ENCODE results near the gene PDSS1. TPM values are rescaled to one million over a fixed set of nuclear protein-coding genes. Genes with fewer than 3 reads are reported as not detected.

PDSS1 gene
- total and polyA plus RNA-seq, 11 donors: 1.8 to 13.5 (median 5.6) TPM

- intact Hi-C loops (cut with DNase I): loop anchor here in 2 of 10 donors (5.0 to 10.0 kb wide), 2 partner anchors 166 to 168 kb away; partner anchors contain the start of gene ABI1 (in 2 of the 2)
- ATAC-seq: peak in 2 of 4 donors; percentile 3 to 14
- Histone ChIP-seq H3K9me3 (no peaks in the 10 kb centered on the region), H3K27ac (peak overlapping the region; percentile 89 to 100 (median 96)), H3K4me1 (peaks cover 0 to 22% (median 9%) of the 10 kb centered on the region in 12 donors), H3K4me3 (peak overlapping the region; percentile 56 to 99 (median 91)), H3K27me3 (peaks cover 0 to 12% (median 4%) of the 10 kb centered on the region in 9 donors), H3K36me3 (no peaks in the 10 kb centered on the region)
- no peak for DNase-seq
- 24 to 30% (median 27%) methylated on average over 11 of the region's 11 CpGs for WGBS, 4 donors
- TF ChIP-seq POLR2A (IDR thresholded peaks at IDR 0.05) (no peak), CTCF (IDR thresholded peaks at IDR 0.05) (no peak)
These were observed 727 bp upstream of the PDSS1 start for GRCh38 chr10:26696786-26697162.

- WGBS, 4 donors: 1 to 3% (median 2%) methylated on average over 30 to 42 of the region's 42 CpGs
- Histone ChIP-seq H3K27ac (peak overlapping the region; percentile 89 to 100 (median 96)), H3K27me3 (peaks cover 0 to 4% (median 3%) of the 10 kb centered on the region in 9 donors), H3K4me1 (peaks cover 0 to 22% (median 9%) of the 10 kb centered on the region in 12 donors), H3K4me3 (peak overlapping the region; percentile 56 to 99 (median 91)), H3K36me3 (peaks cover 0 to 8% (median 0%) of the 10 kb centered on the region in 9 donors), H3K9me3 (no peaks in the 10 kb centered on the region)
- intact Hi-C loops (cut with DNase I): loop anchor here in 2 of 10 donors (5.0 to 10.0 kb wide), 2 partner anchors 164 to 167 kb away; partner anchors contain the start of gene ABI1 (in 2 of the 2)
- no peak for DNase-seq
- TF ChIP-seq POLR2A (IDR thresholded peaks at IDR 0.05) (no peak), CTCF (IDR thresholded peaks at IDR 0.05) (no peak)
- no peak for ATAC-seq
These were observed 564 bp downstream of the PDSS1 start for GRCh38 chr10:26697922-26698608.

GRCh38 chr10:26698909-26699308, 1.4 kb downstream of the PDSS1 start:
- H3K27ac ChIP-seq: no peak overlapping the region
- intact Hi-C loops (cut with DNase I): loop anchor here in 2 of 10 donors (5.0 to 10.0 kb wide), 2 partner anchors 163 to 166 kb away; partner anchors contain the start of gene ABI1 (in 2 of the 2)
- H3K4me1 ChIP-seq: peaks cover 0 to 22% (median 9%) of the 10 kb centered on the region in 12 donors

More at GRCh38 chr10:26698909-26699308, 1.4 kb downstream of the PDSS1 start:
- H3K36me3 ChIP-seq: peaks cover 0 to 8% (median 0%) of the 10 kb centered on the region in 9 donors
- peak overlapping the region in 5 of 12 donors; percentile 71 to 99 (median 96) for H3K4me3 ChIP-seq
- no peaks in the 10 kb centered on the region for H3K27me3 ChIP-seq
- ATAC-seq (no peak), DNase-seq (no peak)
- WGBS, 4 donors: 73 to 88% (median 87%) methylated on average over 2 of the region's 2 CpGs
- TF ChIP-seq CTCF (IDR thresholded peaks at IDR 0.05) (no peak), POLR2A (IDR thresholded peaks at IDR 0.05) (no peak)
- H3K9me3 ChIP-seq: no peaks in the 10 kb centered on the region
